BE2C (cell line): ENCODE data around the gene IRF7.
"Not testable (repeated sequence)": the region's sequence is repeated elsewhere in the genome, so short reads cannot be mapped to it uniquely, and the experiment has no call there.

ENCODE experiments used
- DNase-seq: peaks from one replicate; pipeline ENCODE4 v3.0.0-alpha.2; 2020
- H3K27me3 ChIP-seq: fragments of 250-450 bp; sonication (Bioruptor Pico); 2 replicates; pipeline ENCODE4 v1.5.1; 2020; ENCODE audit warnings: mild to moderate bottlenecking
- H3K36me3 ChIP-seq: fragments of 250-450 bp; sonication (Bioruptor Pico); 2 replicates; pipeline ENCODE4 v1.5.1; 2020; ENCODE audit warnings: mild to moderate bottlenecking
- H3K4me1 ChIP-seq: fragments of 250-450 bp; sonication (Bioruptor Pico); 2 replicates; pipeline ENCODE4 v1.5.1; 2020
- H3K4me3 ChIP-seq: 2 replicates; pipeline ENCODE4 v1.5.1; 2011; ENCODE audit warnings: low read depth, low read length
- H3K9me3 ChIP-seq: fragments of 250-450 bp; sonication (Bioruptor Pico); 2 replicates; pipeline ENCODE4 v1.5.1; 2020
- CTCF ChIP-seq: IDR thresholded peaks from 2 replicates; pipeline ENCODE4 v1.5.1; 2012; ENCODE audit warnings: mild to moderate bottlenecking, low read depth, low read length

The IRF7 gene

GRCh38 chr11:574632-575312, 41.0 kb downstream of the IRF7 start:
- Histone ChIP-seq H3K36me3 (no peaks in the 10 kb centered on the region), H3K9me3 (no peaks in the 10 kb centered on the region), H3K4me3 (peak overlapping the region; percentile 61), H3K27me3 (no peaks in the 10 kb centered on the region; the same call in 1 of the 2 replicates), H3K4me1 (no peaks in the 10 kb centered on the region)
- DNase-seq: no peak
- no peak for TF ChIP-seq CTCF

- not testable (repeated sequence) for H3K9me3 ChIP-seq, DNase-seq, H3K27me3 ChIP-seq, H3K36me3 ChIP-seq, H3K4me1 ChIP-seq, H3K4me3 ChIP-seq
Observed at GRCh38 chr11:574031-574570, 41.6 kb downstream of the IRF7 start.

GRCh38 chr11:573146-573759, 42.5 kb downstream of the IRF7 start:
- no peak overlapping the region for H3K4me3 ChIP-seq
- H3K36me3 ChIP-seq: no peaks in the 10 kb centered on the region
- no peaks in the 10 kb centered on the region for H3K9me3 ChIP-seq
- TF ChIP-seq CTCF: no peak
- DNase-seq: no peak
- H3K4me1 ChIP-seq: no peaks in the 10 kb centered on the region
- no peaks in the 10 kb centered on the region; the same call in 1 of the 2 replicates for H3K27me3 ChIP-seq

- Histone ChIP-seq H3K9me3 (no peaks in the 10 kb centered on the region), H3K4me3 (no peak overlapping the region), H3K27me3 (no peaks in the 10 kb centered on the region; the same call in 1 of the 2 replicates), H3K36me3 (no peaks in the 10 kb centered on the region), H3K4me1 (no peaks in the 10 kb centered on the region)
- no peak for TF ChIP-seq CTCF
- no peak for DNase-seq
Observed at GRCh38 chr11:571802-572185, 44.0 kb downstream of the IRF7 start.

- Histone ChIP-seq H3K4me1 (no peaks in the 10 kb centered on the region), H3K27me3 (no peaks in the 10 kb centered on the region), H3K9me3 (no peaks in the 10 kb centered on the region), H3K36me3 (no peaks in the 10 kb centered on the region), H3K4me3 (peak overlapping the region; percentile 53)
- no peak for TF ChIP-seq CTCF
- no peak for DNase-seq
Observed at GRCh38 chr11:569158-569885, 46.4 kb downstream of the IRF7 start.

- no peak for TF ChIP-seq CTCF
- no peaks in the 10 kb centered on the region for H3K4me1 ChIP-seq
Observed at GRCh38 chr11:568306-569157, 47.2 kb downstream of the IRF7 start.

More at GRCh38 chr11:568306-569157, 47.2 kb downstream of the IRF7 start:
- no peaks in the 10 kb centered on the region for H3K9me3 ChIP-seq
- peak; percentile 93 for DNase-seq
- H3K36me3 ChIP-seq: no peaks in the 10 kb centered on the region
- H3K27me3 ChIP-seq: no peaks in the 10 kb centered on the region
- peak overlapping the region; percentile 53 for H3K4me3 ChIP-seq
